HG02759 (cell line): ENCODE data around the gene TTLL13.

Experiments
- ATAC-seq: cut with Tn5 transposase; IDR thresholded peaks from one replicate; pipeline ENCODE4 v1.9.1; 2021; ENCODE audit warnings: mild to moderate bottlenecking, moderate library complexity; ENCODE audit not compliant: unreplicated experiment

TTLL13 gene

GRCh38 chr15:90214553-90215196 is 34.7 kb upstream of the TTLL13 start:
- no peak for ATAC-seq

GRCh38 chr15:90217671-90218394 is 31.5 kb upstream of the TTLL13 start:
- no peak for ATAC-seq

DNA sequence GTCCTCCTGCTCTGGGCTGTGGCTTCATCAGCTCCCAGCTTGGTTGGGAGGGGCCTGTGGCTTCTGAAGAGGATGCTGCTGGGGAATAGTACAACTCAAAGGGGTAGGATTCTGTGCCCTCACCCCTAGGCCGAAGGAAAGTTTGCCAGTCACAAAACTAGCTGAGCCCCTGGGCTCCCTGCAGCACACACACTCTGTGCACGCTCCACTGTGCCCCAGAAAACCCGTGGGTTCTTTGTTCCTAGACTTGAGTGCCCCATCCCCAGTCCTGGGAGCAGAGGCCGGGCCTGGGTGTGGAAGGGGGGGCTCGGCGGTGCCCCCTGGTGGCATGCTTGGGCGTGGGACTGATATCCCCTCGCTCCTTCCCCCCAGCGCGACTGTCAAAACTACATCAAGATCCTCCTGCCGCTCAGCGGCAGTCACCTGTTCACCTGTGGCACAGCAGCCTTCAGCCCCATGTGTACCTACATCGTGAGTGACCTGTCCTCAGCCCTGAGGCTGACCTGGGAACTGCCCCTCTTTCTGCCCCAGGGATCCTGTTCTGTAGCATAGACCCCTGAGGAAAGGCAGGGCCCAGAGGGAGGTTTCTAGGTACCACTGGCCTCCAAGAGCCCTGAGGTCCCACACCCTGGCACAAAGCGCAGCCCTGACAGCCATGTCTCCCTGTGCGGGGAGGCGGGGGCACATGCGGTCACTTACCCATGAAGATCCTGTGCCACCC is 29.8 kb upstream of the TTLL13 start:
- no peak for ATAC-seq

DNA sequence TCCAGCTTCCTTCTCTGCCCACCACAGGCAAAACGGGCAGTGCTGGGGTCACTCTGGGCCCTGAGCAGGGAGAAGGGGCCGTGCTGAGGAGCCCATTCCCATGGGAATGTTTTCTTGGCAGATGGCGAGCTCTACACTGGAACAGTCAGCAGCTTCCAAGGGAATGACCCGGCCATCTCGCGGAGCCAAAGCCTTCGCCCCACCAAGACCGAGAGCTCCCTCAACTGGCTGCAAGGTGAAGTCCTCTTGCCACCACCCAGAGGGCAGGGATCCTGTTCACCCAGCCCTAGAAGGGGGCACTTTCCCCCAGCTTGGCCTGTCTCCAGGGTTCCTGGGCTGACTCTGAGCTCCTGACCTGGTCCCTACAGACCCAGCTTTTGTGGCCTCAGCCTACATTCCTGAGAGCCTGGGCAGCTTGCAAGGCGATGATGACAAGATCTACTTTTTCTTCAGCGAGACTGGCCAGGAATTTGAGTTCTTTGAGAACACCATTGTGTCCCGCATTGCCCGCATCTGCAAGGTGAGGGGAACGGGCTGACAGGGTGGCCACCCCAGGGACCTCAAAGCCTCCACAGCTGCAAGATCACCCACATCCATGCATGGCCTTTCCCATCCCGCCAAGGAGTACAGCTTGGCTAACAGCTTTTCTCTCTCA is 28.0 kb upstream of the TTLL13 start:
- no peak for ATAC-seq

DNA sequence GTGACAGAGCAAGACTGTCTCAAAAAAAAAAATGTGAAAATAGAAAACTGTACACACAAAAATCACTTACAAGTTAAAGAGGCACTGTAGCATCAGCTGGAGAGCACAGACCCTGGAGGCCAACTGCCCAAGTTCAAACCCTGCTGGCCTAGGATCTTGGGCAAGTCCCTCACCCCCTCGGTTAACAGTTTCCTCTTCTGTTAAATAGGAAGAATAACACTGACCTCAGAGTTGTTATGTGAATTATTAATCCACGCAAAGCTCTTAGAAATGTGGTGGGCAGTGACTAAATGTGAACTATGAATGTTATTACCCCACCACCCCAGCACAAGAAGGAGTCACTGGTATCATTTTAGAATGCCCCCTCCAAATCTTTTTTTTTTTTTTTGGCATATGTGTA is 26.8 kb upstream of the TTLL13 start:
- no peak for ATAC-seq

GRCh38 chr15:90223441-90224165 is 25.8 kb upstream of the TTLL13 start:
- ATAC-seq, result no peak

DNA sequence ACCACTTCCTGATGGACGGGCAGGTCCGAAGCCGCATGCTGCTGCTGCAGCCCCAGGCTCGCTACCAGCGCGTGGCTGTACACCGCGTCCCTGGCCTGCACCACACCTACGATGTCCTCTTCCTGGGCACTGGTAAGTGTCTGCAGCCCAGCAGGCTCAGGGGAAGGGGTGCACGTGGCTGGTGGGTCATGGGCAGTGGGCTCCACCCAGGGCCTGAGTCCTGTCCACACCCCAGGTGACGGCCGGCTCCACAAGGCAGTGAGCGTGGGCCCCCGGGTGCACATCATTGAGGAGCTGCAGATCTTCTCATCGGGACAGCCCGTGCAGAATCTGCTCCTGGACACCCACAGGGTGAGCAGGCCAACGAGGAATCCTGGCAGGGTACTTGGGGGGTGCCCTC is 24.3 kb upstream of the TTLL13 start:
- no peak for ATAC-seq

DNA sequence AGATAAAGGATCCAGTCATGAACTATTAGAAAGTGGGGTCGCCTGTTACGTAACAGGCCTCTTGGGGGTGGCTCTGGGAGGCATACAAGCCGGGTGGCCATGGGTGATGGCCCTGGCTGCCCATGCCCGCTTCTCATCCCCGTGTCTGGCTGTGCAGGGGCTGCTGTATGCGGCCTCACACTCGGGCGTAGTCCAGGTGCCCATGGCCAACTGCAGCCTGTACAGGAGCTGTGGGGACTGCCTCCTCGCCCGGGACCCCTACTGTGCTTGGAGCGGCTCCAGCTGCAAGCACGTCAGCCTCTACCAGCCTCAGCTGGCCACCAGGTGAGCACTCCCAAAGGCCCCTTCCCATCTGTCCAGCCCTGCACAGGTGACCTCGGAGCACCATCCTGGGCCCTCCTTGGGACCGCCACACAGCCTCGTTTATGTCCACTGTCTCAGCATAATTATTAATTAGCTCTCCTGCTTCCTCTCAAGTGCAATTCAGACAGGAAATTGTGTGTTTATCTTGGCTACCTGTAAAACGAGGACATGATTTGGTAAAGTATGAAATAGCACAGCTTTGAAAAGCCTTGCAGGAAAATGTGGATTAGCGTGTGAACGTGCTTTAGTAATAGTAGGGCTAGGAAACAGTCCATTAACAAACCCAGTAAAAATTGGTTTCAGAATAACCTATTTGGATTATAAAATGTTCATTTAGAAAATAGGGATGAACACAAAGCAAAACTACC is 23.7 kb upstream of the TTLL13 start:
- no peak for ATAC-seq

- ATAC-seq, result no peak
Observed at GRCh38 chr15:90227336-90227735, 22.0 kb upstream of the TTLL13 start.

DNA sequence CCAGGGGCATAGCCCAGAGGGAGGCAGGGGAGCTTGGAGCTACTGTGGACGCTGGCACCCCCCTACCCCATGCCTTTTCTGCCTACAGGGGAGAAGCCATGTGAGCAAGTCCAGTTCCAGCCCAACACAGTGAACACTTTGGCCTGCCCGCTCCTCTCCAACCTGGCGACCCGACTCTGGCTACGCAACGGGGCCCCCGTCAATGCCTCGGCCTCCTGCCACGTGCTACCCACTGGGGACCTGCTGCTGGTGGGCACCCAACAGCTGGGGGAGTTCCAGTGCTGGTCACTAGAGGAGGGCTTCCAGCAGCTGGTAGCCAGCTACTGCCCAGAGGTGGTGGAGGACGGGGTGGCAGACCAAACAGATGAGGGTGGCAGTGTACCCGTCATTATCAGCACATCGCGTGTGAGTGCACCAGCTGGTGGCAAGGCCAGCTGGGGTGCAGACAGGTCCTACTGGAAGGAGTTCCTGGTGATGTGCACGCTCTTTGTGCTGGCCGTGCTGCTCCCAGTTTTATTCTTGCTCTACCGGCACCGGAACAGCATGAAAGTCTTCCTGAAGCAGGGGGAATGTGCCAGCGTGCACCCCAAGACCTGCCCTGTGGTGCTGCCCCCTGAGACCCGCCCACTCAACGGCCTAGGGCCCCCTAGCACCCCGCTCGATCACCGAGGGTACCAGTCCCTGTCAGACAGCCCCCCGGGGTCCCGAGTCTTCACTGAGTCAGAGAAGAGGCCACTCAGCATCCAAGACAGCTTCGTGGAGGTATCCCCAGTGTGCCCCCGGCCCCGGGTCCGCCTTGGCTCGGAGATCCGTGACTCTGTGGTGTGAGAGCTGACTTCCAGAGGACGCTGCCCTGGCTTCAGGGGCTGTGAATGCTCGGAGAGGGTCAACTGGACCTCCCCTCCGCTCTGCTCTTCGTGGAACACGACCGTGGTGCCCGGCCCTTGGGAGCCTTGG is 21.3 kb upstream of the TTLL13 start:
- no peak for ATAC-seq

GRCh38 chr15:90228960-90229359 is 20.4 kb upstream of the TTLL13 start:
- ATAC-seq, result no peak

DNA sequence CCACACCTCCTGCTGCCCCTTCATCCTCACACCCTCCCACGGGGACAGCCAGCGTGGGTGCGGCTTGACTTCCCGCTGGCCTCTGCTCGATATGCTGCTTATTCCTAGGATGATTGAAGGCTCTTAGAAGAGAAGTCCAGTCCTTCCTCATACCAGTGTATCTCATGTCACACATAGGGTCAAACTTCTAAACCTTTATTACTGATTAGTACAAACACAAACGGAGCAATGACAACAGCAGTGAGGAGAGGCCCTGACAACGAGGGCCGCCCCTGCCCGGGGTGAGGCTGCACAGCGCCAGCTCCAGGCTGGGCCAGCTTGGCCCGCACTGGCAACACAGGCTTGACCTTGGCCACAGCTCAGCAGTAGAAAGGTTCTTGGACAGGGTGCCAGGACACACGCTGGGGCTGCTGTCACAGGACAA is 19.3 kb upstream of the TTLL13 start:
- no peak for ATAC-seq

GRCh38 chr15:90230610-90231009 is 18.7 kb upstream of the TTLL13 start:
- no peak for ATAC-seq

DNA sequence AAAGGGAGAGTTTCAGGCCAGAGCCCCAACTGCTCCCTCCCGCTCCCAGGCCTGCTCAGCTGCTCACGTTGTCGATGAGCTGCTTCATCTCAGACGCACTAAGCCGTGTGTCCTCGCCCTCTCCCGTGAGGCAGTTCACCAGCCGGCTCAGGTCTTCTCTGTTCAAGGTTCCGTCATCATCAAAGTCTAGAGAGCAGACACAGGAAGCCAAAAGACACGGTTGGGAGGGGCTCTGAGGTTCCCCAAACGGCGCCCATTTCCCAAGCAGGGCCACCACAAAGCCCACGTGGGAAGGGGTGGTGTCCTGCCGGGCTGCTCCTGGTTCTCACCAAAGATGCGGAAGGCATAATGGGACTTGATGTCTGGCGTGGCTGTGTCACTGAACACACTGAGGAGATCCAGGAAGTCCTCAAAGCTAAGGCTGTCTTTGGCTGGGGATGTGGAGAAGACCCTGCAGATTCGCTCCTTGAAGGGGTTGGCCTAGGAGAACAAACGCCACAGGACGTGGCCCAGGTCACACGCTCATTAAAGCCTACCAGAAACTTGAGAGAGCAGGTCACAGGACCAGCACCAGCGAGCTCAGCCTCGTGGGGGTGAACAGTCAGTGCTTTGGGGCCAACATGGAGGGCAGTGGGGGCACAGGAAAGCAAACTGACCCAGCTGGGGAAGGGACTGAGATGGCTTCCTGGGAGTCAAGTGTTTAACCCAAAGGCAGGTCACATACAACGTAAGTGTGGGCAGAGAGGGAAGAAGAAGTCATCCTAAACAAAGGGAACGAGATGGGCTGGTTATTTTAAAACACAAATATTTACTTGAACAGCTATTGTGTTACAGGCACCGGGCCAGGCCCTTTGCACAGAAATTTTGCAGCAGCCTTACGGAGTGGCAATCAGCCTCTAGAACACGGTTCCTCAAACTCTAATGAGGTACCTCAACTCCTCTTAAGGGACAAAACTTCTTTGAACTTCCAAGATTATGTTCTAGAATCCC is 18.0 kb upstream of the TTLL13 start:
- ATAC-seq, result no peak

- no peak for ATAC-seq
Observed at GRCh38 chr15:90232196-90232595, 17.2 kb upstream of the TTLL13 start.

DNA sequence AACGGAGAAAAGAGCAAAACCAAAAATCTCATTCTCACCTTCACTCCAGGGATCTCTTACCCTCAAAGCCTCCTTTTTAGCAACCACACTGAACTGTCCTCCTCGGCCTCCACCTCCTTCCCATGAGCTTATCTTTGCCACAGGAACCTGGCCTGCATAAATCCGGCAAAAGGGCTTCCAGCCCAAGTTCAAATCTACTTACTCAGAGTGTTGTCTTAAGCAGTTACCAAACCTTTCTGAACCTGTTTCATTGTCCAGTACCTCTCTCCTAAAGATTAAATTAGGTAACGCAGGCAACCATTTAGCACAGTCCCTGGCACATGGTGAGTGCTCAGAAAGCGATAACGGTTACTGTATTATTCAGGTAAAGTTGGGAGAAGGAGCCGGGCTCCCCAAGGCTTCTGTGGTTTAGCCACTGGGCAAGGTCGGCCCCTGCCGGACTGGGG is 16.4 kb upstream of the TTLL13 start:
- no peak for ATAC-seq

- peak; percentile 93 for ATAC-seq
Observed at GRCh38 chr15:90233387-90234095, 15.8 kb upstream of the TTLL13 start, which contains the start of gene CIB1. Gene CIB1 (minus strand): TSS chr15:90233941. CDS start chr15:90233885, 56 bp downstream.
